Stomach (tissue), 9 donors: ENCODE measurements around the gene FRAS1. TPM values are rescaled to one million over a fixed set of nuclear protein-coding genes. Genes with fewer than 3 reads are reported as not detected.

ENCODE experiments used
- DNase-seq, 2 donors: peaks; one replicate each; pipeline versions ENCODE4 v3.0.0 to v3.0.0-alpha.2; 2013 to 2019
- H3K27ac ChIP-seq, 5 donors: fragments of 200-600 bp in 4 of 5; sonication (generic) in 4 of 5; one replicate each; pipeline ENCODE4 v1.5.1; 2013 to 2019; ENCODE audit warnings: mild to moderate bottlenecking in 1 of 5, moderate library complexity in 1 of 5
- H3K27me3 ChIP-seq, 3 donors: fragments of 200-600 bp; sonication (generic); one replicate each; pipeline ENCODE4 v1.5.1; 2017 to 2019; ENCODE audit warnings: mixed run types in 1 of 3
- H3K36me3 ChIP-seq, 4 donors: fragments of 200-600 bp; sonication (generic); 1 replicate in 3 of 4; 2 replicates in 1 of 4; pipeline ENCODE4 v1.5.1; 2016 to 2019
- H3K4me1 ChIP-seq, 4 donors: fragments of 200-600 bp; sonication (generic); one replicate each; pipeline ENCODE4 v1.5.1; 2016 to 2019
- H3K4me3 ChIP-seq, 4 donors: fragments of 200-600 bp; sonication (generic) in 3 of 4; one replicate each; pipeline ENCODE4 v1.5.1; 2016 to 2019; ENCODE audit warnings: mild to moderate bottlenecking in 1 of 4
- H3K9me3 ChIP-seq, 4 donors: fragments of 200-600 bp; sonication (generic); one replicate each; pipeline ENCODE4 v1.5.1; 2016 to 2019
- CTCF ChIP-seq, 7 experiments: fragments of 450-650 bp in 4 of 7; fragments of 200-600 bp in 3 of 7; sonication (generic) in 3 of 7; IDR thresholded peaks; one replicate each; pipeline ENCODE4 v1.5.1; 2016 to 2019; ENCODE audit warnings: antibody characterized with exemption in 7 of 7, control low read depth in 2 of 7, mild to moderate bottlenecking in 1 of 7
- EP300 ChIP-seq: sonication (generic); formaldehyde crosslinking; IDR thresholded peaks from one replicate; pipeline ENCODE4 v1.6.1; 2017; ENCODE audit warnings: antibody characterized with exemption
- POLR2A ChIP-seq, 4 donors: fragments of 450-650 bp; IDR thresholded peaks; one replicate each; pipeline ENCODE4 v1.6.1; 2016; ENCODE audit warnings: antibody characterized with exemption in 4 of 4, control low read depth in 2 of 4, mild to moderate bottlenecking in 1 of 4, moderate library complexity in 1 of 4
- POLR2AphosphoS5 ChIP-seq, 3 donors: sonication (generic); formaldehyde crosslinking; IDR thresholded peaks; one replicate each; pipeline ENCODE4 v1.6.1; 2016; ENCODE audit warnings: antibody characterized with exemption in 3 of 3
- WGBS, 5 donors: extraction: QIAGEN DNeasy Blood & Tissue Kit in 3 of 5; methylation state at CpG; one replicate each; pipeline versions ENCODE4 v1.1.5 to v1.1.7; 2013 to 2018; 5-methylcytosine and 5-hydroxymethylcytosine counted together
- intact Hi-C: fragments of 100-400 bp; cut with DNase I; formaldehyde crosslinking; loops from one replicate; pipeline ENCODE4 v1.15.1; 2023; ENCODE audit warnings: low total_unique reads
- polyA plus RNA-seq, 3 donors: library from polyadenylated mRNA; stranded (reverse); fragments of 200-250 nt; gene quantifications; one replicate each; pipeline ENCODE4 v1.2.3, GENCODE V29; 2013
- total RNA-seq, 5 donors: library from RNA; depleted of rRNA; stranded (reverse); fragments of >200 nt; gene quantifications; one replicate each; pipeline versions ENCODE4 v1.1.0 to v1.2.3, GENCODE V29; 2014 to 2016
- donor health status: healthy with polysubstance abuse.
- donor health status: Bipolar disorder and iron deficiency.
- donor health status: healthy.

The FRAS1 gene
- total and polyA plus RNA-seq, 8 donors: under 0.01 to 12.7 (median 2.0) TPM

DNA sequence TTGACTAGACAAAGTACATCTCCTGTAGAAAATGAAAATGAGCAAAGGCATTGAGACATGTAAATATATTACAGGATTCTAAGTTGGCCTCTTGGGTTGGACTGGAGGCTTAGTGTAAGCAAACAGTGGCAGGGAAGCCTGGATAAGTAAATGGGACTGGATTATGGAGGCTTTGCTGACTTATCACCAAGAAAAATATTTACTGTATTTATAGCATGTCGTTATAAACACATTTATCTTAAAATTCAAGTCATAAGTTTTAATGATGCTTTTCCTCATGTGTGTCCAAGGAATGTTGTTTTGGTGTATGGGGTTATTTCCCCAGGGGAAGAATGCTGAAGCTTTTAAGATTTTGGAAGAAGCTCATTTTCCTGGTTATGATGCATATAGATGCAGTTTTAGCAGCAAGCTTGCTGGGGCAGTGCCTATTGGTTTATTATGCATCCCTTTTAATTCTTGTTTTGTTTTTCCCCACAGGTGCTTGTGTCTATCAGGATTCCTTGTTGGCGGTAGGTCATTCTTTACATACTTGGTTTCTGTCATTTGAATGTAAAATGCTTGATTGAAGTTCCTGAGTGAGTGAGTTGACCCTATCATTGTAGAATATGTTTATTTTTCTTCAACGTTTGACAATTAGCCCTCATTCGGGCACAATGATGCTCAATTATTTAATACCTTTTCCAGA lies 8.5 kb downstream of the FRAS1 start:
- TF ChIP-seq POLR2AphosphoS5 (IDR thresholded peaks at IDR 0.05) (no peak), CTCF (IDR thresholded peaks at IDR 0.05) (no peak), EP300 (no peak), POLR2A (IDR thresholded peaks at IDR 0.05) (no peak)
- intact Hi-C loops: no loop called here
- Histone ChIP-seq H3K4me1 (no peaks in the 10 kb centered on the region), H3K9me3 (no peaks in the 10 kb centered on the region), H3K4me3 (no peak overlapping the region), H3K27ac (no peak overlapping the region), H3K36me3 (no peaks in the 10 kb centered on the region), H3K27me3 (no peaks in the 10 kb centered on the region)
- 32 to 55% (median 45%) methylated on average over 4 of the region's 4 CpGs for WGBS, 5 donors
- peak in 1 of 2 donors; percentile 50 for DNase-seq

DNA sequence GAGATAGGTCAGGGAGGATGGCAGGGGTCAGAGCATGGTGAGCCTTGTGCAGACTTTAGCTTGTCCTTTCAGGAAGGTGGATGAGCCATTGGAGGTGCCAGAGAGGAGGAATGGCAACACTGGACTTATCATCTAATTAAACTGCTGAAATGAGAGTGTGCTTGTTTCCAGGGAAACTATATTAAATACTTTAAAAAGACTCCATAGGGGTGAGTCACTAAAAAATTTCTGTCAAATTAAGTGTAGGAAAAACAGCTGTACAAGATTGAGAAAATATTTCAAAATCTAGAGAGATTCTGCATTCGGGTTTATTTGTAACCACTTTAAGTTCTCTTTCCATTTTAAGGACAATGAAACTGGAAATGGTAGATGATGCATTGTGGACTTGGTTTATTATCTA lies 11.4 kb downstream of the FRAS1 start:
- 0 to 91% (median 77%) methylated on average over 1 of the region's 1 CpG for WGBS, 5 donors
- Histone ChIP-seq H3K4me3 (no peak overlapping the region), H3K27ac (no peak overlapping the region), H3K9me3 (no peaks in the 10 kb centered on the region), H3K36me3 (no peaks in the 10 kb centered on the region), H3K27me3 (no peaks in the 10 kb centered on the region), H3K4me1 (no peaks in the 10 kb centered on the region)
- intact Hi-C loops: no loop called here
- TF ChIP-seq POLR2A (IDR thresholded peaks at IDR 0.05) (no peak), CTCF (IDR thresholded peaks at IDR 0.05) (no peak), EP300 (no peak), POLR2AphosphoS5 (IDR thresholded peaks at IDR 0.05) (no peak)
- no peak for DNase-seq

GRCh38 chr4:78069319-78069718 lies 12.2 kb downstream of the FRAS1 start:
- H3K27me3 ChIP-seq: no peaks in the 10 kb centered on the region
- H3K36me3 ChIP-seq: no peaks in the 10 kb centered on the region
- H3K4me3 ChIP-seq: no peak overlapping the region
- no peaks in the 10 kb centered on the region for H3K4me1 ChIP-seq
- intact Hi-C loops: no loop called here
- DNase-seq: no peak
- TF ChIP-seq POLR2A (IDR thresholded peaks at IDR 0.05) (no peak), CTCF (IDR thresholded peaks at IDR 0.05) (no peak), EP300 (no peak), POLR2AphosphoS5 (IDR thresholded peaks at IDR 0.05) (no peak)
- 77 to 87% (median 85%) methylated on average over 4 of the region's 4 CpGs for WGBS, 5 donors
- no peaks in the 10 kb centered on the region for H3K9me3 ChIP-seq
- H3K27ac ChIP-seq: no peak overlapping the region

- Histone ChIP-seq H3K27me3 (no peaks in the 10 kb centered on the region), H3K9me3 (no peaks in the 10 kb centered on the region), H3K4me1 (no peaks in the 10 kb centered on the region), H3K36me3 (no peaks in the 10 kb centered on the region), H3K27ac (no peak overlapping the region), H3K4me3 (no peak overlapping the region)
- DNase-seq: no peak
- intact Hi-C loops: no loop called here
- 55 to 93% (median 91%) methylated on average over 3 of the region's 3 CpGs for WGBS, 5 donors
- no peak for TF ChIP-seq POLR2AphosphoS5 (IDR thresholded peaks at IDR 0.05)
- no peak for TF ChIP-seq CTCF (IDR thresholded peaks at IDR 0.05)
Observed at GRCh38 chr4:78069859-78070258, 12.7 kb downstream of the FRAS1 start.
